Stimulated activated CD4-positive, alpha-beta T cell treated with anti-CD3 and anti-CD28 coated beads, Interleukin-12 subunit alpha, Interleukin-12 subunit beta, amount 100 ng/mL, for 48 hours (primary cell): Measurements from ENCODE around the gene NTM.

Source experiments
- DNase-seq, 3 donors: peaks; one replicate each; pipeline ENCODE4 v3.0.0-alpha.2; 2020; ENCODE audit warnings: low read depth in 2 of 3, low spot score in 1 of 3

NTM gene

GRCh38 chr11:131809203-131809918, 438.9 kb downstream of the NTM start:
- DNase-seq: no peak

GRCh38 chr11:131810541-131810940, 440.1 kb downstream of the NTM start:
- DNase-seq: no peak

GRCh38 chr11:131811383-131811782, 441.0 kb downstream of the NTM start:
- no peak for DNase-seq

GRCh38 chr11:131814108-131814507, 443.7 kb downstream of the NTM start:
- no peak for DNase-seq

GRCh38 chr11:131815590-131815989, 445.2 kb downstream of the NTM start:
- DNase-seq: no peak

GRCh38 chr11:131816051-131816450, 445.6 kb downstream of the NTM start:
- no peak for DNase-seq

GRCh38 chr11:131817687-131818188, 447.3 kb downstream of the NTM start:
- no peak for DNase-seq

GRCh38 chr11:131819865-131820264, 449.4 kb downstream of the NTM start:
- DNase-seq: no peak

- no peak for DNase-seq
Measured at GRCh38 chr11:131822506-131822905, 452.1 kb downstream of the NTM start.

- no peak for DNase-seq
Measured at GRCh38 chr11:131823772-131824171, 453.4 kb downstream of the NTM start.

GRCh38 chr11:131824771-131825170, 454.4 kb downstream of the NTM start:
- no peak for DNase-seq

- DNase-seq: no peak
Measured at GRCh38 chr11:131827430-131827829, 457.0 kb downstream of the NTM start.

GRCh38 chr11:131829725-131830124, 459.3 kb downstream of the NTM start:
- DNase-seq: no peak

- DNase-seq: no peak
Measured at GRCh38 chr11:131832079-131832478, 461.7 kb downstream of the NTM start.

GRCh38 chr11:131833366-131833765, 463.0 kb downstream of the NTM start:
- no peak for DNase-seq

- no peak for DNase-seq
Measured at GRCh38 chr11:131837562-131837961, 467.1 kb downstream of the NTM start.

GRCh38 chr11:131838016-131838415, 467.6 kb downstream of the NTM start:
- no peak for DNase-seq

- no peak for DNase-seq
Measured at GRCh38 chr11:131839326-131839725, 468.9 kb downstream of the NTM start.

- DNase-seq: no peak
Measured at GRCh38 chr11:131840545-131840944, 470.1 kb downstream of the NTM start.

- no peak for DNase-seq
Measured at GRCh38 chr11:131841028-131841427, 470.6 kb downstream of the NTM start.

GRCh38 chr11:131841925-131842635, 471.7 kb downstream of the NTM start:
- no peak for DNase-seq

GRCh38 chr11:131845255-131845654, 474.8 kb downstream of the NTM start:
- no peak for DNase-seq

- DNase-seq: no peak
Measured at GRCh38 chr11:131849485-131849884, 479.1 kb downstream of the NTM start.
